ENCODE results near the gene TIPARP.
A peak's percentile ranks its signal among the peaks of the same experiment; 100 is the strongest.

- TF ChIP-seq CTCF (conservative IDR thresholded peaks at IDR 0.05) (peak; percentile 60; the same call in 1 of the 2 replicates), EZH2 (IDR thresholded peaks at IDR 0.05; ENCODE audit: low read depth) (no peak)
Measured at GRCh38 chr3:156674911-156675829, 780 bp downstream of the TIPARP start.
